Forelimb muscle (tissue), 1 donor: ENCODE measurements around the gene LRP1. TPM values are rescaled to one million over a fixed set of nuclear protein-coding genes. Genes with fewer than 3 reads are reported as not detected.

Source experiments
- DNase-seq: peaks from one replicate; pipeline ENCODE4 v3.0.0-alpha.2; 2013; ENCODE audit warnings: low read depth
- polyA plus RNA-seq: library from polyadenylated mRNA; unstranded; fragments of 120-200 nt; gene quantifications from one replicate; pipeline ENCODE4 v1.2.1, GENCODE V29; 2013; ENCODE audit not compliant: insufficient read length

LRP1 gene
- polyA plus RNA-seq, 1 donor = 95.2 TPM

DNA sequence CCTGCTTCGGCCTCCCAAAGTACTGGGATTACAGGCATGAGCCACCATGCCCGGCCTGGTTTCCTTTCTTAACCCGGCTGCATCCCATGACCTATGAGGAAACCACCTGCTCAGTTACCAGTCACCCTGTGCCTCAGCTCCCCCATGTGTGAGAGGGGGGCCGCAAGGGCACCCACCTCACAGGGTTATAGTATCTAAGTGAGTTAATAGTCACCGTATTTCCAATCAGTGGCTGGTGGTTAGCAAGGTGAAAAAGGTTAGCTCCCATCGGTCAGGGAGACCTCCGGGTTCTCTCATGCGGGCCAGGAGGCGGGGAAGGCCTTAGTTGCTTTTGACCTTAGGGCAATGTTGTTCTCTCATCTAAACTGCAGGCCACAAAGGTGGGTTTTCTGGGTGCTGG lies 6.7 kb downstream of the LRP1 start:
- no peak for DNase-seq

DNA sequence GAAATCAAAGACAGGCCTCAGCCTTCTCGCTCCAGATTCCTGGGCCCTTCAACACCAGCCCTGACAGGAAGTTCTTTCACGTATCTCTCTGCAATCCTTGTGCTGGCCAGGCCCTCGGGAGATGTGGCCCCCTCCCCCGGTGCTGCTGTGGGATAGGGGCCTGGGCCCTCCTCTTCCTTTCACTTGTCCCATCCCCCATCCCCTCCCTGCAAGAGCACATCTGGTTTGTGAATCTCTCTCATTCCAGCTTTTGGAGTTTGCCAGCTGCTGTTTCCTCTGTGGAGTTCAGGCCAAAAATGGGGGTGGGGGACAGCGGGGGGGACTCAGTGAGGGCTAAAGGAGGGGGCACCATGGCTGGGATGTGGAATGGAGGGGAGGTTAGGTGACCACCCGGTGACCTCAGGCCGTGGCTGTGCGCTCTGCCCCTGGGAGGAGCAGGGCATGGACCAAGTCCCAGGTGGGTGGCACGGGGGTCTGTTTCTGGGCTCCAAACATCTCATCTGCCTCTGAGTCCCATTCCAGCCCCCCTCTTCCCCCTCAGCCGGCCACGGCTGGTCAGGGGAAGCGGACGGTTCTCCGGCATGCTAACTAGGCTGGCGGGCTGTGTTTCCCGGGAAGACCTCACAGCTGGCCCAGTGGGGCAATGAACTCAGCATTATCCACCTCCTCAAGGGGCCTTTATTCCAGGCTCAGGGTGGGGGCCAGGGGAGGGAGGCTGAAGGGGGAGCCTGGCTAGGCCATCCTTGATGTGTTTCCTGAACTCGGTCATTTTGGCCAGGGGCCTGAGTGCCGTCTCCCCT lies 7.4 kb downstream of the LRP1 start:
- DNase-seq = no peak

DNA sequence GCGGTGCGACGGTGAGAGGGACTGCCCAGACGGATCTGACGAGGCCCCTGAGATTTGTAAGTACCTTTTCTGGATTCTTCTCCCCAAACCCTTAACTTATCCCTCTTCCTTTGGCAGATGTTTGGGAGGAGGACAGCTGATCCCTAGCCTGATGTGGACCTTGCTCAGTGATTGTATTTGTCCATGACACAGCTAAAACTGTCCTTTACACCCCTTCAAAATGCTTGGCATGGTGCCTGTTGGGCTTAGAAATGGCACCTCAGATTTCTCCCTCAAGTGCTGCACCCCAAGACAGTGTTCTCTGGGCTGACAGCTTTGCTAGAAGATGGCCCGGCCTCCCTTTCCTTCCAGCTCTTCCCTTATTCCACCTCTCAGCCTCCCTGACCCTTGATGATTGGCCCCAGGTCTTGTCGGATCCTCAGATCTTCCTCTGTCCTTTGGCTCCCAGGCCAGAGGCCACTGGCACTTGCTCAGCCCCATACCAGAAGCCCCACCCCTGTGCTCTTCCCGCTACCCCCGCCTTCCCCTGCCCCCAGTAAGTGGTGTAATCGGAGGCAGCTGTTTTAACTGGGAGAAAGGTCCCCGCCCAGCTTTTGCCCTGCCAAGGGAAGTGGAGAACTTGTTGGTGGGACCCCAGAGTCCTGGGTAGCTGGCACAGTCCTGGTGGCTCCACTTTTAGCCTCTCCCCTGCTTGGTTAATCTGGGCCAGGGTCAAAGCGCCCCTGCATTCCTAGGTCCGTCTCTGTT lies 10.4 kb downstream of the LRP1 start:
- DNase-seq = no peak

DNA sequence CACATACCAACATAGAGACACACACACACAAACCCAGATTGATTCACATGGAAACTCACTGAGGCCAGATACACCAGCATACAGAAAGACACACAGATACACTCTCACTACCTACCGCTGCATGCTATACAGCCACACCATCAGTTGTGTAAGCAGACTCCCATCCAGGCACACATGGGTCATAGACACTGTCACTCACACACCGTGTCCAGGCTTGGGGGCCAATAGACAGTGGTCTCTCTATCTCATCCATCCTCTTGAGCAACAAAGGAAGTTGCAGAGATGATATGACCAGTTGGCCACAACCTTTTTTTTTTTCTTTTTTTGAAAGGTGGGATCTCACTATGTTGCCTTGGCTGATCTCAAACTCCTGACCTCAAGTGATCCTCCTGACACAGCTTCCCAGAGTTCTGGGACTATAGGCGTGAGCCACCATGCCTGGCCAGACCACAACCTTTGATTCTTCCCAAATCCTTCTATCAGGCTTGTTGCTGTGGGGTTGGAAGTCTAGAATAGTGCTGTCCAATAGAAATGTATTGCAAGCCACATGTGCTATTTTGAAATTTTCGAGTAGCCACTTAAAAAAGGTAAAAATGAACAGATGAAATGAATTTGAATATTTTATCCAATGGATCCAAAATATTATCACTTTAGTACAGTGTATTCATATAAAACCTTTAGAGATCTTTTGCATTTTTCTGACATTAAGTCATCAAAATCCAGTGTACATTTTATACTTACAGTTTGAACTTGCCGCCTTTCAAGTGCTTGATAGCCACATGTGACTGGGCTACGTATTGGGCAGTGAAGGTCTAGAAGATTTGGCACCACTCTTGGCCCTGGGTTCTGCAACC lies 11.7 kb downstream of the LRP1 start:
- DNase-seq = no peak

DNA sequence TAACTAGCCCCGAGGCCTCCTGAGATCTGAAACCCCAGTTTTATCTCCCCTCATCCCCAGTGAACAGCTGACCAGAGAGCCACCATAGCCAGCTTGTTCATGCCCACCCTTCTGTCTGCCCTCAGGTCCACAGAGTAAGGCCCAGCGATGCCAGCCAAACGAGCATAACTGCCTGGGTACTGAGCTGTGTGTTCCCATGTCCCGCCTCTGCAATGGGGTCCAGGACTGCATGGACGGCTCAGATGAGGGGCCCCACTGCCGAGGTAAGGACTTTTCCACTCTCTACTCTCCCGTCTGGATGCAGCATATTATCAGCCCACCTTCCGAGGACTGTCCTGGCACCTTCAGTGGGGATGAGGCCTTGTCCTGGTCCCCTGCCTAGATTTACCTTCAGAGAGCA lies 13.0 kb downstream of the LRP1 start:
- no peak for DNase-seq

DNA sequence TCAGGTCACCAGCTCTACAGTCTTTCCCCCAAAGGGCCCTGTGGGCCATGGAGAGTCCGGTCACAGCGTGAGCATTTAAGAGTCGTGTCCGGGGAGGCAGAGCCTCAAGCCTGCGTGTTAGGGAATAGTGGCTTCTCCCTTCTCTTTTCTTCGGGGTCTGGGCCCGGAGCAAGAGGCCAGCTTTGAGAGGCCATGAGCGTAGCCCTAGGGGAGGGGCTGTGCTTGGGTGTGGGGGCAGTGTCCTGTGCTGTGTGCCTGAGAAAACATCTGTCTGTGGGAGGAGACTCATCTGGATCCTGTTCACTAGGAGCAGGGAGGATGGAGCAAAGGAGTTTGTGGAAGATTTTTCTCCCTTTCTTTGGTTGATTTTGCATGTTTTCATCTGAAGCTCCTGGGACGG lies 13.8 kb downstream of the LRP1 start:
- no peak for DNase-seq

DNA sequence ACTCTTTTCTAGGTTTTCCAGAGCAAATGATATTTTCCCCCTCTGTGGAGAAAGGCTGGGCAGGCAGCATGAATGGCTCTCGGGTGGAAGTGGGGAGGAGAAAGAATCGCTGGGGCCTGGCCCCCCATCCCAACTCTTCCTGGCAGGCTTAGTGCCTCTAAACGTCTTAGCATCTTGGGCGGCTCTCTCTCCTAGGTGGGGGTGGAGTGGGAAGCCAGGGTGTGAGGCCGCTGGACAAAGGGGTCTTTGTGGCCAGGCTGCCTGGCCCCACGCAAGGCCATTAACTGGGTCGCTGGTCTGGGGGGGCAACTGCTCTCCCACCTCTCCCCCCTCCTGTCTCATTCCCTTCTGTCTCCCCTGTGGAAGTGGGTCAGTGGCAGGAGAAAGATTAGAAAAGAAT lies 14.4 kb downstream of the LRP1 start:
- no peak for DNase-seq

DNA sequence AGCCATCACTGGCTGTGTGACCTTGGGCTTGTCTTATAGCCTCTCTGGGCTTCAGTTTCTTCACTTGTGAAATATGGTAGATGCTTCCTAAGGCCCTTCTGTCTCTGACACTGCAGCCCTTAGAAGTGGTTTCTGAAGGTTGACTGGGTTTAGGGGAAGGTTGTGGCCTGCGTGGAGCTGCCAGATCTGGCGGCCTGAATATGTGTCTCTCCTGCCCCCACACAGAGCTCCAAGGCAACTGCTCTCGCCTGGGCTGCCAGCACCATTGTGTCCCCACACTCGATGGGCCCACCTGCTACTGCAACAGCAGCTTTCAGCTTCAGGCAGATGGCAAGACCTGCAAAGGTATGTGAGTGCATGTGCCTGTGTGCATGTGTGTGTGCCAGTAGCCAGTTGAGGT lies 15.2 kb downstream of the LRP1 start:
- no peak for DNase-seq

DNA sequence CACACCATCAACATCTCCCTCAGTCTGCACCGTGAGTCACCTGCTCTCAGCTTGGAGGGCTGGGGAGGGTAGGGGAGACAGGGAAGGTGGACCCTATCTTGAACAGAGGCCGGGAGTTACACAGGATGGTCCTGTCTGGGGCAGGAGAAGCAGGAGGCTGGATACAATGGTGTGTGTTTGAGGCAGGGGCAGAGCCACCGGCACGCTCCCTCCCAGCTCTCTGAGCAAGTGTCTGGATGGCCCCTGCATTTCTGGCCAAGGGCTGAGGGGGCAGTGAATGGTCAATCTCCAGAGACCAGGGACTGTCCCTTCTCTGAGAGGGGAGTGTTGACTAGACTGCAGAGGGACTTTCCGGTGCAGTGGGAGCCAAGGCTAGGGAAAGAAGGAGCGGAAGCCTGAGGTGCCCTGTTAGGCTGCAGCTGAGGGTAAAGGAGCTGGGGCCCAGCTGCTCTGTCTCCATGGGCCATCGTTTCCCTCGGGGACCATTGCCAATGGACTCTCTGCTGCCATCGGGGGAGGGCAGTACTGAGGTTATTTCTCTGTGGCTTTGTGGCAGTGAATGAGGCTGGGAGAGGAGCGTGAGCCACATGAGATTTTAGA lies 17.3 kb downstream of the LRP1 start:
- no peak for DNase-seq

DNA sequence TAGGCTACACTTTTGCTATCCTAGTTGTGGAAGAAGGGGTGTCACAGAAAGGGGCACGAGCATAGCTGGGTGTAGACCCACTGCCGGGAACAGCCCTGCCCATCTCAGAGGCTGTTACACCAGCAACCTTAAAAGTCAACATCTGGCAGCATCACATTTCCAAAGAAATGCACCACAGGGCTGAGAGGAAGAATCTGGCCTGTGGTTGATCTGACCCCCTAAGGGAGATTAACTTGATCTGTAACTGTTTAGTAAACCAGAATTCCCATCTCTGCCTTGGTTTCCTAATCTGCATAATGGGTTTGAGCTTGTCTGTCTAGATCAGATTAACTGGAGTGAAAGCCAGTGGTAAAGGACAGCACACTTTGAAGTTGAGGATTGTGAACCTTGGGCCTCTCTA lies 17.8 kb downstream of the LRP1 start:
- no peak for DNase-seq

DNA sequence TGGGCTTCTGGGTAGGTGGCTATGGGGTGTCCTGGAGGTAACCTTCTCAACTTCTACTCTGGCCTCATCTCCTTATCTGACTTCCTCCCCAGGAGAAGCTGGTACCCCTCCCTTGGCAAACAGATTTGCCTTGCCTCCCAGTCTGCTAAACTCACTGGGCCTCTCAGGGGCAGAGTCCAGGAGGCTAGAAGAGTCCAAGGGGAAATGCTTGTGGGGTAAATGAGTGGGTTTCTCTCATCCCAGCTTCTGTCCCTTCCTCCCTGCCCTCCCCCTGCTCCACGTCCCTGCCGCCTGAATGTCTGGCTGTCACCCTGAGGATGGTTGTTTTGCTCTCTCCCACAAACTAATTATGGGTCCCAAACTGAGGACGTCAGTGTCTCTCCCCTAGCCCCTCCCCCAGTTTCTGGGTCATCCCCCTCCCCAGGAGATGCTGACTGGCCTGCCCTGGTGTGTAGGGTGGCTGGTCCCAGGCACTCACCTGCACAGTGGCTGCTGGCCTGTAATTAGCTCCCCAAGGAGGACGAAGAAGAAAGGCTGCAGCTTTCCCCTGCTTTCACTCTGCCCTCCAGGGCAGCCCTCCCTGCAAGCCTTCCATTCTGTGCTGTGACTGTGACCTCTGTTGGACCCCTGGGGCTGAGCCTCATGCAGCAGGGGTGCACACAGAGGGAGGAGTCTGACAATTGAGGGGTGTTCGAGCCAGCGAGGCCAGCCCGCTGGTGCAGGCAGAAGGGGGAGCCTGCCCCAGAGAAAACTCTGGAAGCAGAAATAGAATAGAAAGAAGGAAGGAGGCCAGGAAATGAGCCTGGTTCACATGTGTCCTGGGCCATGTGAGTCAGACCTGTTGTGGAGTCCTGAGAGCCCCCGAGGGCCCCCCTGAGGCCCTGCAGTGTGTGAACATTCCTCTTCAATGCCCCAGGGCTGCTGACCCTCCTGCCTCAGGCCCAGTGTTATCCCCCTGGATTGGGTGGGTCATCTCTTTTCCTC lies 19.0 kb downstream of the LRP1 start, which contains the start of gene LRP1-AS:
Gene LRP1-AS (minus strand): TSS at position 659 of the 984 bp plus-strand sequence.
- no peak for DNase-seq

DNA sequence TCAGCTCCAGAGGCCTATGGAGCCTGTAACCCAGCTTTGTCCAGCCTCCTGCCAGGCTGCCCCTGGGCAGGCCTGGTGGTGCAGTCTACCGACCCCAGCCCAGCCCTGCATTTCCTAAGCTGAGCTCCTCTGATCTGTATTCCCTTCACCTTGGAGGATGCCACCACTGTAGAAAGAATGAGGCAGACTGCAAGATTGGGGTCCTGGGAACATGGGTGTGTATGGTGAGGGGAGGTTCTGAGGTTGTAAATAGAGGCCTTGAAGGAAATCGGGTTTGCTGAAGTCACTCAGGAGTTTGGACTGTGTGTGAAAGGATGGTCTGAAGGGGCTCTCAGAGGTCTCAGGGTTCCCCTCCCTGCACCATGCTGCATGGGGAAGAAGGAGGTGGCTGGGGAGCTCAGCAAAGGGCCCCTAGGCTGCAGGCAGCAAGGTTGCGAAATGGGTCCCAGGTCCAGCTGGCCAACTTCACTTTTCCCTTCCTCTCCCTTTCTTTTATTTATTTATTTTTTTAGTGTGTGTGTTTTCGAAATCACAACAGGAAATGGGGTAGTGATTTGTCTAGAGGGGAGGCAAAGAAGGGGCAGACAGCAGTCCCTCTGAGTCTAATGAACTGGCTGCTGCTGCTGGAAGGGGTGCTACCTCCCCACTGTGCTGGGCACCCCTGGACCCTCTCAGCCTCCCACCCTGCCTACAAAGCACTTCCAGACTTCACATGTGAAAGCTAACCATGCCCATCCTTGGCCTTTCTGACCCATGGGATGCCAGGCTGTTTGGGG lies 20.4 kb downstream of the LRP1 start:
- DNase-seq = peak; percentile 44

DNA sequence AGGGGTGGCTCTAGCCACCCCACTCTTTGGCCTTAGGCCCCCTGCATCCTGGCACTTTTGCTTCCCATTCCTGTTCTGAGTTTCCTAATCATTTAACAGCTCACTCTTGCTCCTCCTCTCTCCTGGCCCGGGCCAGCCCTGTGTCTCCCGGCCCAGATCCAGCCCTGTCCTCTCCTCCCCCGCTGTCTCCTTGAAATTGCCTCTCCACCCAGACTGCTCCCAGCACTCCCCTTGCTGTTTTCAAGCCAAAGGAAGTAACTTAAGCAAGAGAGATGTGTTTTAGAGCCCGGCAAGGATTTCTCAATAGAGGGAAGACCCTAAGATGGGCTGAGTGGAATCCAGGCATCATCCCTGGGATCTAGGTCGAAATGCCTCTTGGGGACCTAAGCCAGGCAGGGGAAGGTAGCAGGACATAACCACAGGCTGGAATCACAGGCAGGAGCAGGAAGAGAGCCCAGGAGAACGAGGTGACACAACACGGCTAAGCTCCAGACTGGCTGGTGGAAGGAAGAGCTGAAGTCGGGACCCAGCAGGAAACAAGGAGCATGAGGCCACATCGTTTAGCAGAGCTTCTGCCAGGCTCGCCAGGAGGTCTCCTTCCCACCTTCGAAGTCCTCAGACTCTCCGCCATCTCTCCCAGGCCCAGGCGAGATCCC lies 21.1 kb downstream of the LRP1 start:
- DNase-seq = no peak

DNA sequence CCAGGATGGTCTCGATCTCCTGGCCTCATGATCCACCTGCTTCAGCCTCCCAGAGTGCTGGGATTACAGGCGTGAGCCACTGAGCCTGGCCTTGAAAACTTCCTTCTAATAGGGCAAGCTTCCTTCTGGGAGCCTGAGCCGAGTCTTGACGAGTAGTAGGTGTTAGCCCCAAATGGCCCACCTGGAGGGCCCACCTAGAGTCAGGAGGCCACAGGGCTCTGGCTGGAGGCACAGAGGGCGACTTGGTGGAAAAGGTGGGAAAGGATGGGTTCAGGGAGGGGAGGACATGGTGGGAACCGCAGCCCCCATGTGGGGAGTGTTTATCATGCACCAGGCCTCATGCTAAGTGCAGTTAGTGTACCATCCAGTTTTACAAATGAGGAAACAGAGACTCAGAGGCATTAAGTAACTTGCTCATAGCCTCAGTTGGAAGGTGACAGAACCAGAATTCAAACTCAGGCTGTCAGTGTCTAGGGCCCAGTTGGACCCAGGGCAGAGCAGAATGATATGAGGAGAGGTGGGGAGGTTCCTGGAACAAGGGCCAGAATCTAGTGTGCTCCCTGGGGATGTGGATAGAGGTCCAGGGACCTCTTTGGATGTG lies 22.2 kb downstream of the LRP1 start:
- DNase-seq = no peak

DNA sequence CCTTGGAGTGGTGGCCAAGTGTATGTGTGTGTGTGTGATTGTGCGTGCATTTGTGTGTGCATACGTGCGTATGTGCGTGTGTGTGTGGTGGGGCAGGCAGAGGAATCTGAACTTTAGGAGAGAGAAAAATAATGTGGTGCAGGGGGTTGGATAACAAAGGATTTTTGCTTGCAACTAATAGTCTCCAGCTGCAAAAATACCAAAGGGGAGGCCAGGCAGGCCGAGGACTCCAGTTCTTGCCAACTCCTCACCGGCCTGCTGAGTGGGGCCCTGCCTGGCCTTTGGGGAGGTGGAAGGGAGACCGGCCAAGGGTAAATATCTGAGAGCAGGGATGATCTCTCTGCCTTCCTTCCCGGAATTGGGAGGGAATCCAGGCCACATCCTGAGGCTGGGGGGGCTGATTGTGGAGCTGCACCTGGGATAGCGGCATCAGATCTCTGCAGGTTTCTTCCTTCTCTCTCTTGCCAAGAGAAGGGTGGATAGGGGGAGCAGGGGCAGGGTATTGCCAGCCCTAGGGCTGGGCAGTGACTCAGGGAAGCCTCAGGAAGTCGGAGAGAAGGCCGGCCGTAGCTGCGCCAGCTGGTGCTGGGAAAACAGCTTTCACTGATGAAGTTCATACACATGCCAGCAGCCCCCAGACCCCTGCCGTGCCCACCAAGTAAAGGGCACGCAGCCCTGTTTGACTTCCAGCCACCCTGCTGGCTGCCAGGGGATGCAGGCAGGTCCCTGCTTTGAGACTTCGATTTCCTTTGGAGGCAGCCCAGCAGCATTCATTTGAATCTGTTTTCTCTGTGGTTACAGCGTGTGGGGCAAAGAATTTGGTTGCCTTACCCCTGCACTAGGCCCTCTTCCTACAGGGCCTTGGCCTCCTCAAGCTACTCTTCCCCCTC lies 23.7 kb downstream of the LRP1 start:
- DNase-seq = no peak

DNA sequence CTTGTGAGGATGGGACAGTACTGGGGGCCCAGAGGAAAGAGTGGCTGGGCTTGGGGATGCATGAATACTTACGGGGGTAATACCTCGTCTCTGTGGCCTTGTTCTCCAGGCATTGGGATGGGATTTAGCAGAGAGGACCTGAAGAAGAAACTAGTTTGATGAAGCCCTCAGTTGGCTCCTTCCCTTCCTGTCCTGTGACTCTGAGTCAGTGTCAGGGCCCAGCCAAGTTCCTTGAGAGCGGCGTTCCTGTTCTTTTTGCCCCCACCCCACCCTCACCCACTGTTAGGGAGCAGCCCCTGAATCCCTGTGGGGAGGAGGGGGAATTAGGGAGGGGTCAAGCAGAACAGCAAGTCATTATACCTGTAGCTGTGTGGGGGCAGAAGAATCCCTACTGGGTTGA lies 24.4 kb downstream of the LRP1 start:
- no peak for DNase-seq

DNA sequence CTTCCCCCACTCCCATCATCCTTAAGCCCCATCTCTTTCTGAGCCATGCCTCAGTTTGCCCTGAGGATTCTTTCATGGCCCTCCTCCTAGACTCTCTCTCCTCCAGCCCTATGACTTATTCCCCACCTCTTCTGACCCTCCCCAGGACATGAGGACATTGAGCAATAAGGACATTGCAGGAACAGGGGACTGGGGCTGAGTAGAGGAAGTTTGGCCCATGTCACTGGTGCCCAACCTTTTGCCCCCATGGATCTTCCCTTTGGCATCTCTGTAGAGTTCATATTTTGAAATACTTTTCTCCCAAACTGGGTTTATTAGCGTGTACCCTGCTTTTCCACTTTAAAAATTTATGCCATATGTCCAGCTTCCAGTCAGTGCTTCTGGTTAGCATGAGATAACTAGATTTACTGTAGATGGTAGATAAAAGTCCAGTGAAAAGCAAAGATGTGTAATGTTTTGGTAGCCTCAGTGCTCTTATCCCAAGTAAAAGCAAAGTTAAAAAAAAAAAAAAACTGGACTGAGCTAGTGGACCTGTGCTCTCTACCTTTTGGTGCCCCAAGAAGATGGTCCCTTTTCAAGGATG lies 25.2 kb downstream of the LRP1 start:
- DNase-seq = no peak
